Suppressor macrophage treated with lipopolysaccharide for 4 hours (primary cell): ENCODE measurements around the gene OR6C74.

Experiments used
- DNase-seq: peaks from one replicate; pipeline ENCODE4 v3.0.0-alpha.2; 2020

The OR6C74 gene

DNA sequence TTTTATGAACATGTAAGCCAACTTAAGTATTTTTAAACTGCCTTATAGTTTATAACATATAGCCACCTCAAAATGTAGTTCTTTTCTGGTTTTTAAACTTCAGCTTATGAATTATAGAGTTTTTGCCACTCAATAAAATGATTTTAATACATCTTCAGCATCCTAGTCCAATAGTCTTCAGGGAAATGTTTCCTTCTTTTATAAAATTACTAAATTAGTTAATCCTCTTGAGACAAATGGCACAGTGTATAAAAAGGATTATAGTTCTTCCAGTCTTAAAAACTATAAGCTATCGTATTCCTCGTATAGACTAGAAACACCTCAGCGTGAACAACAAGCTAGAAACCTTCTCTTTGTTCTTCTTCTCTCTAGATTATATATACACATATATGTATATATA is at the start of gene OR6C74:
TSS of gene OR6C74 (plus strand) at position 301 of the 400 bp plus-strand sequence. CDS start 2,679 bp downstream, outside the sequence.
- DNase-seq = no peak

DNA sequence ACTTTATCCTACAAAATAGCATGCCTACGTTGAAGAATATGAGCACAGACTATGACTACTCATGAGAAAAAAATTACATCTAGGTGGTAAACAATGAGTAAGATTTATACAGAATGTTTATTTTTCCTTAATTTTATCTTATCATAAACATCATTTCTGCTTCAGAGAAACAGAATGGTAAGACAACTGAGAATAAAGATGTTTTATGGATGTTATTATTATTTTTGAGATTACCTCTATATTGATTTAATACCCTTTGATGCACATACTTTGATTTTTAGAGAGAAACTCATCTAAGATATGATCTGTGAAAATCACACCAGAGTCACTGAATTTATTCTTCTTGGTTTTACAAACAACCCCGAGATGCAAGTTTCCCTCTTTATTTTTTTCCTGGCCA is 23.7 kb upstream of the OR6C74 start, which contains the start of gene OR10A7:
TSS of gene OR10A7 (plus strand) at position 301 of the 400 bp plus-strand sequence. CDS start at position 301, 0 bp downstream.
- DNase-seq = no peak

DNA sequence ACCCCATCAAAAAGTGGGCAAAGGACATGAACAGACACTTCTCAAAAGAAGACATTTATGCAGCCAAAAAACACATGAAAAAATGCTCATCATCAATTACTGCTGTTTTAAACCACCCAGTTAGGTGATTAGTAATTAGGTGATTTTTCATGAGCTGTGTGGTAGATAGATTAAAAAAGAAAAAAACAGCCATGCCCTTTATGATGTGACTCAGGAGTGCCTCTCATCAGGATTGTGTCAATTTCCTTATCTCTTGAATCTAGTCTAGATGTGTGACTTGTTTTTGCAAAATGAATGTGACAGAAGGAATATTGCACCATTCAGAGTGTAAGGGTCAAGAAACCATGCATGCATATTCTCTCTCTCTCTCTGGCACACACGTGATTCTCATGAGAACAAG is 17.9 kb upstream of the OR6C74 start:
- no peak for DNase-seq

DNA sequence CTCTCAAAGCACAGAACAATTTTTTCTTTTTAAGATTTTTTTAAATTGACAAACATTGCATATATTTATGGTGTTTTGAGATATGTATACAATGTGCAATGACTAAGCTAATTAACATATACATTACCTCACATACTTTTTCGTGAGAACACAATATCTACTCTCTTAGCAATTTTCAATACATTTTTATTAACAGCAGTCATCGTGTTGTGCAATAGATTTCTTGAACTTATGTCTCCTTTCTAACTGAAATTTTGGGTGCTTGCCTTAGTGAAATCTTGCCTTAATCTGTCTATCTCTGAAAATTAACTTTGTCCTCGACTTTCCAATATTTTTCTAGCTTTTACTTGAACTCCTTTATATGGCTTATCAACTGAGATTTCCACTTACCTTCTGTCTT is 16.8 kb upstream of the OR6C74 start:
- DNase-seq = no peak

DNA sequence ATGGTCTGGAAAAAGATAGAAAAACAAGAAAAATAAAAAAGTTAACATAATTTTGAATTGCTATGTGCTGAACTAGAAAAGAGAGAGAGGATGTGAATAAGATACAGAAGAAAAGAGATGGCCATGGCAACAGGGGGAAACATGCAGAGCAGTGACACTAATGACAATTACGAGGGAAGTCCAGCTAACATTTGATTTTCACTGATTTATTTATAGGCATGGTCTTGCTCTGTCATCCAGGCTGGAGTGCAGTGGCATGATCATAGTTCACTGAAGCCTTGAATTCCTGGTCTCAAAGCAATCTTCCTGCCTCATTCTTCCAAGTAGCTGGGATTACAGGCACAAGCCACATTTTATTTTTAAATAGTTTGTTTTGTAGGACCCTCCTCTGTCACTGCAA is 1.8 kb downstream of the OR6C74 start:
- no peak for DNase-seq

DNA sequence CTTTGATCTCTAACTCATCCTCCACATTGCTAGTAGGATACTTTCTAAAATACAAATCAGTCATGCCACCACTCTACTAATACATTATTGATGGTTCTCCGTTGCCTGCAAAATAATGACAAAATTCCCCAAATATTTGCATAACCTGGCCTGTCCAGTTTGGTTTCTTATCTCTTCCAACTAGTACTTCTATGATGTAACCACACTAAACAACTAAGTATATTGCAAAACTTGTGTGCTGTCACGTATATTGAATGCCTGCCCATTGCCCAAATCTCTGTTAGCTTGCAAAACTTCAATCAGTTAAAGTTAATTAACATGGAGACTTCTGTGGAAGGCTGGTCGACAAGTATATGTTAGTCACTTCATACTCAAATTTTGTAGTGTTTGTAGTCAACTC is 6.5 kb downstream of the OR6C74 start:
- DNase-seq = no peak

DNA sequence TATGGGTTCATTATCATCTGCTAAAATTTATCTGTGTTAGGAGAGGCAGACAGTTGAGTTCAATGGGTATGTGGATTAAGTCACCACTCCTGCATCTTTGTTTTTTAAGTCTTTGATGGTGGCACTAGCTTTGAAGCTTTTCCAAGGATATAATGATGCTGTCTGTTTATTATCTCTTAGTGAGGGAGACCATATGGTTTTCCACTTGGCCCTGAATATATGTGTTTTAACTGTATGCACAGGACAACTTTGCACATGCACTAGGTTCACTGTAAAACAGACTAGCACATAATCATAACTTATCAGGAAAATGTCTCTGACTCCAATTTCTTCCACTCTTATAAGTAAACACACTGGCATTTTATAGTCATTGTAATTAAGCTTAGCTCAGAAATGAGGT is 8.9 kb downstream of the OR6C74 start:
- DNase-seq = no peak

DNA sequence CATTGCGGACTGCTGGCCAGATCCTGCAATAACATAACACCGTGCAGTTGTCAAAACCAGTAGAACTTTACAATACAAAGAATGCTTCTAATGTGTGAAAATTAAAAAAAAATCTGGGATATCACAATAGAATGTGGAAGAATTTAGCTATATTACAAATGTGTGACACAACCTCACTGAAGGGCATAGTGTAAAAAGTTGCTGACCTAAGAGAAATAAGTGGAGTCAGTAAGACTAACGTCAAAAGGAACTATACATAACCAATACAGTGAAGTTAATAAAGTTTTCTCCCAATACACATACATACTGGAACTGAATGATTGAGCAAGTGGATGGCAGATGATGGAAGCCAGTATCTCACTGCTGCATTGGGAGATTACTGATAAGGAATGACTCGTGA is 12.4 kb downstream of the OR6C74 start:
- DNase-seq = no peak

DNA sequence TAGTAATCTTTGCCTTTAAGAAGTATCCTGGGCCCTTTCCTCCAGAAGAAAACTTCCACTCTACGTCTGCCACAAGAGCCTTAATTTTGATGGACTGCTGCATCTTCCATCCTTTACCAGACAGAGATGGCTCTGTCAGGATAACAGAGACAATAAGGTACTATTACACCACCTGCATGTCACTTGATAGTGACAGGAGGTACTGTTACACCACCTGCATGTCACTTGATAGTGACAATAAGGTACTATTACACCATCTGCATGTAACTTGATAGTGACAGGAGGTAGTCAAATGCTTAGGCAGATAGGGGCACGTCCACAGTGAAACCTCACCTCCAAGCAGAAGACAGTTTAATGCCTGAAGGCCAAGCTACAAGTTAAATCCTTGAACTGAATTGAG is 13.9 kb downstream of the OR6C74 start:
- DNase-seq = no peak

DNA sequence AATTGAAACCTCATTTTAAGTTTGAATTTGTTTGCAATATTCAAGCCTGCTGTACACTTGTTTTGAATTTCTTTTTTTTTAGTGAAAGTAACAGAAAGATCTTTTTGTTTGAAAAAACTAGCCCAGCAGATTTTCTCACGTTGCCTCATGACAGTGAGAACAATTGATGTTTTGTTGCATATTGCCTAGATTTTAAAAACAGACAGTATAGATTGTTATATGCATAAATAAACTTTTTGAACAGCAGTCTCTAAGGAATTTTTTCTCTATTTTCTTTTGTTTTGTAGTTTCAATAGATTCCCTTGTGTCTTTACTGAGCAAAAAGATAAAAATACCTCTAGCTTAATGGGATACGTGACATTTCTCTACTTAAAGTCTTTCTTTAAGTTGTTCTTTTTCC is 36.6 kb downstream of the OR6C74 start:
- DNase-seq = no peak

DNA sequence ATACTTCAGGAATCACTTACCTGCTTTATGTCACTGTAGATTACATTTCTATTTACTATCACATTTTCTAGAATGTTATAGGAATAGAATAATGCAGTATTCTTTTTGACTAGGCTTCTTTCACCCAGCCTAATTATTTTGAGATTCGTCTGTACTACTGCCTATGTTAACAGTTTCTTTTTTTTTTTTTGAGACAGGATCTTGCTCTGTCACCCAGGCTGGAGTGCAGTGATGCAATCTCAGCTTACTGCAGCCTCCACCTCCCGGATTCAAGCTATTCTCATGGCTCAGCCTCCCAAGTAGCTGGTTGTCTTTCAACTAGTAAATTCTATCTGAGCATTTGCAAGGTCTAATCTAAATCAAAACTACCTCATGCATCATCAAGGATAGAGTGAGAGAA is 45.6 kb downstream of the OR6C74 start:
- DNase-seq = no peak
